ENCODE data around the gene MGMT.

DNA sequence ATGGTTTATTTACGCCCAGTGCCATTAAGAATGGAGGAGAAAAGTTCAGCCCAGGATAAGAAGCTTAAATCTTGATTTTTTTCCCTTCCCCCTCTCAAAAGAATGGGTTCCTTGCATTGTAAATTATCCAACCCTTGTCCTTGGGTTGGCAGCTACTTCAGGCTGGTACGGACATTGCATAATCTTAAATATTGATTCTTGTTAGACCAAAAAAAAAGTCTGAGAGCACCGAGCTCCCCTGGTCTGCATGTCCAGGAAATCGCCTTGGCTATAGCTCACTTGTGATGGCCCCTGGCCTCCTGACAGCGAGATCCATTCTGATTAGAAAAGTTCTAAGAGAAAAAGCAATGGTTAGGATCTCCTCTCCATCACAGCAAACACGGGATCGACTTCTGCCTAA, 345.4 kb downstream of the MGMT start:
- TF ChIP-seq, protein P1, sequence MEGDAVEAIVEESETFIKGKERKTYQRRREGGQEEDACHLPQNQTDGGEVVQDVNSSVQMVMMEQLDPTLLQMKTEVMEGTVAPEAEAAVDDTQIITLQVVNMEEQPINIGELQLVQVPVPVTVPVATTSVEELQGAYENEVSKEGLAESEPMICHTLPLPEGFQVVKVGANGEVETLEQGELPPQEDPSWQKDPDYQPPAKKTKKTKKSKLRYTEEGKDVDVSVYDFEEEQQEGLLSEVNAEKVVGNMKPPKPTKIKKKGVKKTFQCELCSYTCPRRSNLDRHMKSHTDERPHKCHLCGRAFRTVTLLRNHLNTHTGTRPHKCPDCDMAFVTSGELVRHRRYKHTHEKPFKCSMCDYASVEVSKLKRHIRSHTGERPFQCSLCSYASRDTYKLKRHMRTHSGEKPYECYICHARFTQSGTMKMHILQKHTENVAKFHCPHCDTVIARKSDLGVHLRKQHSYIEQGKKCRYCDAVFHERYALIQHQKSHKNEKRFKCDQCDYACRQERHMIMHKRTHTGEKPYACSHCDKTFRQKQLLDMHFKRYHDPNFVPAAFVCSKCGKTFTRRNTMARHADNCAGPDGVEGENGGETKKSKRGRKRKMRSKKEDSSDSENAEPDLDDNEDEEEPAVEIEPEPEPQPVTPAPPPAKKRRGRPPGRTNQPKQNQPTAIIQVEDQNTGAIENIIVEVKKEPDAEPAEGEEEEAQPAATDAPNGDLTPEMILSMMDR (IDR thresholded peaks at IDR 0.05): no peak
- no peak for TF ChIP-seq POLR2A (IDR thresholded peaks at IDR 0.05)

Data from testis (tissue), 2 donors.